HCT116 (cell line): ENCODE results near the gene ISOC1.

ENCODE experiments used
- CTCF ChIP-seq, 3 experiments: fragments of 200-600 bp in 1 of 3; sonication (generic) in 1 of 3; IDR thresholded peaks in 2 of 3; conservative IDR thresholded peaks in 1 of 3; 2 replicates each; pipeline ENCODE4 v1.5.1; 2012 to 2017; ENCODE audit warnings: low read depth in 2 of 3, low read length in 2 of 3, antibody characterized with exemption in 1 of 3, borderline replicate concordance in 1 of 3, control low read depth in 1 of 3, mild to moderate bottlenecking in 1 of 3, mixed read lengths in 1 of 3, mixed run types in 1 of 3, moderate library complexity in 1 of 3; ENCODE audit not compliant: insufficient read depth in 1 of 3
- EZH2 ChIP-seq: fragments of 200-600 bp; sonication (generic); IDR thresholded peaks from 2 replicates; pipeline ENCODE4 v1.6.1; 2017; ENCODE audit warnings: antibody characterized with exemption, mixed run types
- EZH2phosphoT487 ChIP-seq: fragments of 200-600 bp; IDR thresholded peaks from 2 replicates; pipeline ENCODE4 v1.6.1; 2018; ENCODE audit warnings: antibody characterized with exemption, borderline replicate concordance
- JUND ChIP-seq: IDR thresholded peaks from 2 replicates; pipeline ENCODE4 v1.6.1; 2012
- POLR2A ChIP-seq: IDR thresholded peaks from 2 replicates; pipeline ENCODE4 v1.7.0; 2011; ENCODE audit warnings: borderline replicate concordance; ENCODE audit not compliant: insufficient read depth, insufficient read length; ENCODE audit errors: extremely low read depth
- POLR2AphosphoS5 ChIP-seq: IDR thresholded peaks from 2 replicates; pipeline ENCODE4 v1.6.1; 2011; ENCODE audit warnings: mild to moderate bottlenecking, low read depth, low read length, moderate library complexity
- SP1 ChIP-seq: IDR thresholded peaks from 2 replicates; pipeline ENCODE4 v1.6.1; 2012; ENCODE audit warnings: low read depth

GRCh38 chr5:129057329-129057728, 37.2 kb upstream of the ISOC1 start:
- TF ChIP-seq POLR2AphosphoS5: no peak
- no peak for TF ChIP-seq CTCF (IDR thresholded peaks at IDR 0.05 in 2 of 3, conservative IDR thresholded peaks at IDR 0.05 in 1 of 3; ENCODE audit: borderline replicate concordance in 1 of 3, insufficient read depth in 1 of 3, low read depth in 2 of 3, low read length in 2 of 3)
- no peak for TF ChIP-seq POLR2A
- no peak for TF ChIP-seq EZH2phosphoT487
- no peak for TF ChIP-seq JUND
- no peak for TF ChIP-seq EZH2
- TF ChIP-seq SP1: no peak
